ENCODE measurements around the gene IL1B. TPM values are rescaled to one million over a fixed set of nuclear protein-coding genes. Genes with fewer than 3 reads are reported as not detected.
A peak's percentile ranks its signal among the peaks of the same experiment; 100 is the strongest.

IL1B gene
- total and polyA plus RNA-seq, 8 donors, result 0.32 to 3.9 (median 1.1) TPM

DNA sequence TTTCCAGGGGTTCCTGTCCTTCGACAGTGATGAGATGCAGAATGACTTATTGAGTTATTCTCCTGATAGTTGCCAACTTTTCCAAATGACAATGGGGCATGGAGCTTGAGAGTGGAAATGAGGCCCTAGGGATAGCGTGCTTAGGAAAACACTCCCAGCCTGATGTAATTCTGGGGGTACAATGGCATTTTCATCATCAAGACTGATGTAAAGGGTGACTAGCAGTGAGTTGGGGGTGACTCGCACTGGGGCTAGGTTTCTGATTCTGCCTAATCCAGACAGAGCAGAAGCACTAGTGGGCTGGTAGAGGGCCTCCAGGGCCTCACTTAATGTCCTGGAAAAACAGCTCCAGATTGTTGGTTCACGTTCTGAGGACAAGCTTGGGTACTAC lies 40.4 kb upstream of the IL1B start:
- no peak for TF ChIP-seq CTCF (IDR thresholded peaks at IDR 0.05)
- Histone ChIP-seq H3K9me3 (no peaks in the 10 kb centered on the region), H3K4me3 (no peak overlapping the region), H3K27me3 (no peaks in the 10 kb centered on the region), H3K4me1 (no peaks in the 10 kb centered on the region), H3K27ac (no peak overlapping the region), H3K36me3 (no peaks in the 10 kb centered on the region)
- DNase-seq (no peak), FAIRE-seq (no peak), ATAC-seq (no peak)
- 77 to 87% methylated on average over 4 of the region's 4 CpGs for WGBS, 2 donors
- intact Hi-C loops (cut with DNase I), result no loop called here

DNA sequence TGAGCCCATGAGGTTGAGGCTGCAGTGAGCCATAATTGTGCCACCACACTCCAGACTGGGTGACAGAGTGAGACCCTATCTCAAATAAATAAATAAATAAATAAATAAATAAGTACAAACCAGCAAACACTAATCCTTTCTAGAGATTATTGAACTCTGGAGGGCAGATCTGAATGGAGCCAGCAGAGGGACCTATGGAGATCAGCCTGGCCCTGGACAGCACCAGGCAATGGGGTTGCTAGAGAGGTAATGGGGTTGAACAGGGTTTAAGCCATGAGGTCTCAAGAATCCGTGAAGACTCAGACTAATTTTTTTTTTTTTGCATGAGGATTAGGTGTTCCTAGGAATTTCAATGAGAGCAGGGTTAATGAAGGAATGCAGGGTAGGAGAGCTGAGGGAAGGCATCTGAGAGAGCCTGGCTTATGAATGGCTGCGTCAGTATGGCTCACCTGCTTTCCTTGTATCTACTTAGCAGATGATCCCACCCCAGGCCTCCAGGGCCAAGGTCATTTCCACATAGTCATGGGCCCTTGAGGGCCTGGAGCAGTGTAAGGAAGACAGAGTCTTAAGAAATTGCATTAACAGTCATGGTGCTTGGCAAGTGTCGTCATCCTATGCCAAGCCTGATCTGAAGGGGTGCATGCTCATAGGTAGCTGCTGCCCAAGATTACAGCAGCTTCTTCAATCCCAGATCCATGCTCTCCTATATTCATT lies 39.8 kb upstream of the IL1B start:
- H3K9me3 ChIP-seq, result no peaks in the 10 kb centered on the region
- H3K27ac ChIP-seq, result no peak overlapping the region
- DNase-seq (no peak), FAIRE-seq (no peak), ATAC-seq (no peak)
- TF ChIP-seq CTCF (IDR thresholded peaks at IDR 0.05), result no peak
- H3K4me1 ChIP-seq, result no peaks in the 10 kb centered on the region
- 84 to 98% methylated on average over 3 of the region's 3 CpGs for WGBS, 2 donors
- H3K27me3 ChIP-seq, result no peaks in the 10 kb centered on the region
- intact Hi-C loops (cut with DNase I), result no loop called here
- no peaks in the 10 kb centered on the region for H3K36me3 ChIP-seq
- H3K4me3 ChIP-seq, result no peak overlapping the region

GRCh38 chr2:112870841-112871835 lies 34.6 kb upstream of the IL1B start:
- no peaks in the 10 kb centered on the region for H3K27me3 ChIP-seq
- DNase-seq, result no peak
- intact Hi-C loops (cut with DNase I), result no loop called here
- no peak for FAIRE-seq
- WGBS, 2 donors, result 66 to 67% methylated on average over 9 of the region's 9 CpGs
- TF ChIP-seq CTCF (IDR thresholded peaks at IDR 0.05), result no peak
- no peaks in the 10 kb centered on the region for H3K4me1 ChIP-seq
- no peak overlapping the region for H3K27ac ChIP-seq
- no peak overlapping the region for H3K4me3 ChIP-seq
- no peaks in the 10 kb centered on the region for H3K36me3 ChIP-seq
- ATAC-seq, result peak in 1 of 4 donors; percentile 11
- no peaks in the 10 kb centered on the region for H3K9me3 ChIP-seq

DNA sequence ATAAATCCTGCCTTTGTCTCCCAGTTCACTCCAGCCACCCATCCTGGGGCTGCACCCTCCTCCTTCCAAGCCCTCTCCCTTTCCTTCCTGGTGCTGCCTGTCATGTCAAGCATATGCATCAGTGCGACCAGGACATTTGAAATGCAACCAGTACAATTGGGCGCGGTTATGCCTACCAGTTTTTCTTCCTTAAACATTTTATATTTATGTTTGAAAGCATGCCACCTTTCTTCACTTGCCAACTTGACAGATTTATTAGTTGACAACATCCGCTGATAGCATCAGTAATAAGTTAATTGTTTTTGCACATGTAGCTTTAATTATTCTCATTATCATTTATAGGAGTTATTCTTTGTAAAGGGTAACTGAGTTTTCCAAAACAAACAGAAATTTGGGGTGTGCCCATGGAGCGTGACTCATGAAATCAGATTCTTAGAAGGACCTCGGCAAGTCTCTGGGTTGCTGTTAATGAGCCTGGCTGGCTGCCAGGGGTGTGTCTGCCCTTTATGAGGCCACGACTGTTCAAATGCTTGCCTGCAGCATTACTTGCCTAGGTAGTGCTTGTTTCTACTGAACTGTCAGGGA lies 32.8 kb upstream of the IL1B start:
- DNase-seq (peak in 4 of 6 donors; percentile 32 to 70 (median 56)), FAIRE-seq (no peak), ATAC-seq (peak; percentile 43 to 79 (median 74))
- 46% methylated on average over 7 of the region's 7 CpGs for WGBS, 2 donors
- Histone ChIP-seq H3K27me3 (no peaks in the 10 kb centered on the region), H3K4me1 (no peaks in the 10 kb centered on the region), H3K27ac (no peak overlapping the region), H3K36me3 (no peaks in the 10 kb centered on the region), H3K4me3 (no peak overlapping the region), H3K9me3 (no peaks in the 10 kb centered on the region)
- TF ChIP-seq CTCF (IDR thresholded peaks at IDR 0.05), result no peak
- intact Hi-C loops (cut with DNase I), result no loop called here
